ENCODE measurements around the gene OR1L4.
A peak's percentile ranks its signal among the peaks of the same experiment; 100 is the strongest.

Gene OR1L4, protein sequence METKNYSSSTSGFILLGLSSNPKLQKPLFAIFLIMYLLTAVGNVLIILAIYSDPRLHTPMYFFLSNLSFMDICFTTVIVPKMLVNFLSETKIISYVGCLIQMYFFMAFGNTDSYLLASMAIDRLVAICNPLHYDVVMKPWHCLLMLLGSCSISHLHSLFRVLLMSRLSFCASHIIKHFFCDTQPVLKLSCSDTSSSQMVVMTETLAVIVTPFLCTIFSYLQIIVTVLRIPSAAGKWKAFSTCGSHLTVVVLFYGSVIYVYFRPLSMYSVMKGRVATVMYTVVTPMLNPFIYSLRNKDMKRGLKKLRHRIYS

DNA sequence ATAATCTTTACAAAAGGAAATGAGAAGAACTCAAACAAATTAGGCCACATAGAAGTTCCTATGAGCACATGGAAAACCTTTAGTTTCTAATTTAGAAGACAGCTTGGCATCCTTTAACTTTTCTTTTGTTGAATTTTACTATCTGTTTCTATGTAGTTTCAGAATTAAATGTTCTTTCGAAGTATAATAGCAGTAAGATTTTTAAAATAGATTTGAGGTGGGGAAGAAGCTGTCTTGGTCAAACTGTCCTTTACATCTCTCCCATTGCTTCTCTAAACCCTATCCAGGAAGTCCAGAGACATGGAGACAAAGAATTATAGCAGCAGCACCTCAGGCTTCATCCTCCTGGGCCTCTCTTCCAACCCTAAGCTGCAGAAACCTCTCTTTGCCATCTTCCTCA is at the start of gene OR1L4:
TSS of gene OR1L4 (plus strand) at position 301 of the 400 bp plus-strand sequence. CDS start at position 301, 0 bp downstream.
- Histone ChIP-seq H3K4me1 (ENCODE audit: insufficient read depth, poor library complexity, severe bottlenecking) (no peaks in the 10 kb centered on the region), H3K4me3 (ENCODE audit: severe bottlenecking) (no peak within 1 kb of the TSS), H3K27ac (ENCODE audit: poor library complexity, severe bottlenecking) (no peak within 1 kb of the TSS), H3K9me3 (ENCODE audit: severe bottlenecking) (no peaks in the 10 kb centered on the region), H3K36me3 (ENCODE audit: low read depth) (no peaks in the 10 kb centered on the region), H3K27me3 (ENCODE audit: insufficient read depth, poor library complexity, severe bottlenecking) (peaks cover 4% of the 10 kb centered on the region)
- TF ChIP-seq, protein P1, sequence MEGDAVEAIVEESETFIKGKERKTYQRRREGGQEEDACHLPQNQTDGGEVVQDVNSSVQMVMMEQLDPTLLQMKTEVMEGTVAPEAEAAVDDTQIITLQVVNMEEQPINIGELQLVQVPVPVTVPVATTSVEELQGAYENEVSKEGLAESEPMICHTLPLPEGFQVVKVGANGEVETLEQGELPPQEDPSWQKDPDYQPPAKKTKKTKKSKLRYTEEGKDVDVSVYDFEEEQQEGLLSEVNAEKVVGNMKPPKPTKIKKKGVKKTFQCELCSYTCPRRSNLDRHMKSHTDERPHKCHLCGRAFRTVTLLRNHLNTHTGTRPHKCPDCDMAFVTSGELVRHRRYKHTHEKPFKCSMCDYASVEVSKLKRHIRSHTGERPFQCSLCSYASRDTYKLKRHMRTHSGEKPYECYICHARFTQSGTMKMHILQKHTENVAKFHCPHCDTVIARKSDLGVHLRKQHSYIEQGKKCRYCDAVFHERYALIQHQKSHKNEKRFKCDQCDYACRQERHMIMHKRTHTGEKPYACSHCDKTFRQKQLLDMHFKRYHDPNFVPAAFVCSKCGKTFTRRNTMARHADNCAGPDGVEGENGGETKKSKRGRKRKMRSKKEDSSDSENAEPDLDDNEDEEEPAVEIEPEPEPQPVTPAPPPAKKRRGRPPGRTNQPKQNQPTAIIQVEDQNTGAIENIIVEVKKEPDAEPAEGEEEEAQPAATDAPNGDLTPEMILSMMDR (IDR thresholded peaks at IDR 0.05; ENCODE audit: poor library complexity, severe bottlenecking), result no peak
- no peak for ATAC-seq (ENCODE audit: low read depth)
- no peak for DNase-seq (ENCODE audit: low spot score)

DNA sequence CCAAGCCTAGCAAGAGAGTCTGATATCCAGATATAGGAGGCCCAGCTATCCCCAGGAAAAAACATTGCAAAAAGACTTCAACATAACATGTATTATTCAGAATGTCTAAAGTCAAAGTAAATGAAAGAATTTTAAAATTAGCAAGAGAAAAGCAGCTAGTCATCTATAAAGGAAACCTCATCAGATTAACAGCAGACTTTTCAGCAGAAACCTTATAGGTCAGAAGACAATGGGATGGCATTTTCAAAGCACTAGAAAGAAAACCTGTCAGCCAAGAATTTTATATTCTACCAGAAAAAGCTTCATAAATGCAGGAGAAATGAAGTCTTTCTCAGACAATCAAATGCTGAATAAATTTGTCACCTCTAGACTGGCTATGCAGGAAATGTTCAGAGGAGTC is 38.9 kb upstream of the OR1L4 start:
- H3K27me3 ChIP-seq (ENCODE audit: insufficient read depth, poor library complexity, severe bottlenecking), result peaks cover 2% of the 10 kb centered on the region
- H3K9me3 ChIP-seq (ENCODE audit: severe bottlenecking), result no peaks in the 10 kb centered on the region
- DNase-seq (ENCODE audit: low spot score) (no peak), ATAC-seq (ENCODE audit: low read depth) (no peak)
- no peak overlapping the region for H3K4me3 ChIP-seq (ENCODE audit: severe bottlenecking)
- TF ChIP-seq, protein P1 (IDR thresholded peaks at IDR 0.05; ENCODE audit: poor library complexity, severe bottlenecking), result no peak
- H3K27ac ChIP-seq (ENCODE audit: poor library complexity, severe bottlenecking), result no peak overlapping the region
- no peaks in the 10 kb centered on the region for H3K4me1 ChIP-seq (ENCODE audit: insufficient read depth, poor library complexity, severe bottlenecking)
- no peaks in the 10 kb centered on the region for H3K36me3 ChIP-seq (ENCODE audit: low read depth)

DNA sequence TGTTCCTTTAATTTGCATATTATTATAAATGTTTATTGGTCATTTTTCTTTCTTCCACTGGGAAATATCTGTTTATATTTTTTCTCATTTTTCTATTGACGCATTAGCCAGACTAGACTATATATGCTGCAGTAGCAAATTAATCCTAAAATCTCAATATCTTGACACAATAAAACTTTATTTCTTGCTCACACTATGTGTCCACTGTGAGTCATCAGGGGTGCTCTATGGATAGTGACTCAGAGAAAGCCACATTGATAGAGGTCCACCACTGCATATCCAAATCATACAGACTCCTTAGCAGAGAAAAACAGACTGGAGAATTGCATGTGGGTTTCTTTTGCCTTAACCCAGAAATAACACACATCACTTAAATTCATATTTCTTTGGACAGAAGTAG is 28.1 kb upstream of the OR1L4 start:
- no peaks in the 10 kb centered on the region for H3K4me1 ChIP-seq (ENCODE audit: insufficient read depth, poor library complexity, severe bottlenecking)
- no peak overlapping the region for H3K4me3 ChIP-seq (ENCODE audit: severe bottlenecking)
- H3K27ac ChIP-seq (ENCODE audit: poor library complexity, severe bottlenecking), result no peak overlapping the region
- TF ChIP-seq, protein P1 (IDR thresholded peaks at IDR 0.05; ENCODE audit: poor library complexity, severe bottlenecking), result no peak
- no peaks in the 10 kb centered on the region for H3K9me3 ChIP-seq (ENCODE audit: severe bottlenecking)
- ATAC-seq (ENCODE audit: low read depth), result peak; percentile 45; the same call in 1 of the 3 replicates
- H3K36me3 ChIP-seq (ENCODE audit: low read depth), result no peaks in the 10 kb centered on the region
- H3K27me3 ChIP-seq (ENCODE audit: insufficient read depth, poor library complexity, severe bottlenecking), result peaks cover 11% of the 10 kb centered on the region
- no peak for DNase-seq (ENCODE audit: low spot score)

DNA sequence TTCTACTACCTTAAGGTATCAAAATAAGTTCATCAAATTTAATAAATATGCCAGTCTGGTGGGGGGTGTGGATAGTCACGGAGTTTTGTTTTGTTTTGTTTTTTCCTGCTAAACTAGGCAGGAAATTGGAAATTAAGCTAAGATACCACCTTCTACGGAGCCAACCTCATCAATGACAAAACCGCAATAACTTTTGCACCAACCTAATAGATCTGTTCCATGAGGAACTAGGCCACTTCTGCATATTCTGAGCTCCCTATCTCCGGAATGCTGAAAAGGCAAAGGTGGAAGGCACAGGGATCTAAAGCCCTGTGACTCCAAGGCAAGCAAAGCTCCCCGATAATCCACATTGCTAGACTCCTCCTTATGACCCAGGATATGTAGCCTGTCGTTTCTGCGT is 5.8 kb upstream of the OR1L4 start:
- no peak overlapping the region for H3K27ac ChIP-seq (ENCODE audit: poor library complexity, severe bottlenecking)
- H3K4me1 ChIP-seq (ENCODE audit: insufficient read depth, poor library complexity, severe bottlenecking), result no peaks in the 10 kb centered on the region
- no peak overlapping the region for H3K4me3 ChIP-seq (ENCODE audit: severe bottlenecking)
- H3K9me3 ChIP-seq (ENCODE audit: severe bottlenecking), result no peaks in the 10 kb centered on the region
- DNase-seq (ENCODE audit: low spot score) (no peak), ATAC-seq (ENCODE audit: low read depth) (no peak)
- no peaks in the 10 kb centered on the region for H3K36me3 ChIP-seq (ENCODE audit: low read depth)
- no peaks in the 10 kb centered on the region for H3K27me3 ChIP-seq (ENCODE audit: insufficient read depth, poor library complexity, severe bottlenecking)
- TF ChIP-seq, protein P1 (IDR thresholded peaks at IDR 0.05; ENCODE audit: poor library complexity, severe bottlenecking), result no peak

DNA sequence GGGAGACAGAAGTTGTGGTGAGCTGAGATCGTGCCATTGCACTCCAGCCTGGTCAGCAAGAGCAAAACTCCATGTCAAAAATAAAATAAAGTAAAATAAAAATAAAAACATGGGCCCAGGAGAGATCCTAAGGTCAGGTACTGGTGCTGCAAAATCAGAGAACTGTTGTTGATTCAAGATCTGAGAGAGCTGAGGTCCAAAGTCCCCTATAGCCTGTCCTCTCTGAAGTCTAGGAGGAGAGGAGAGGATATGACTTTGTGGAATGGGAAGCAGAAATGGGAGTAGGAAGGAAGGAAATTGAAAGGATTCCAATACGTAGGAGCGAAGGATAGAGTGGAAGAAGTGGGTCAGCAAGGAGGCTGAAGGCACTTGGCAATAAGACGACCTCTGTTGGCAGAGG is 4.6 kb upstream of the OR1L4 start:
- no peak overlapping the region for H3K27ac ChIP-seq (ENCODE audit: poor library complexity, severe bottlenecking)
- TF ChIP-seq, protein P1 (IDR thresholded peaks at IDR 0.05; ENCODE audit: poor library complexity, severe bottlenecking), result no peak
- ATAC-seq (ENCODE audit: low read depth) (no peak), DNase-seq (ENCODE audit: low spot score) (no peak)
- no peaks in the 10 kb centered on the region for H3K36me3 ChIP-seq (ENCODE audit: low read depth)
- H3K27me3 ChIP-seq (ENCODE audit: insufficient read depth, poor library complexity, severe bottlenecking), result peaks cover 4% of the 10 kb centered on the region
- H3K4me1 ChIP-seq (ENCODE audit: insufficient read depth, poor library complexity, severe bottlenecking), result no peaks in the 10 kb centered on the region
- no peaks in the 10 kb centered on the region for H3K9me3 ChIP-seq (ENCODE audit: severe bottlenecking)
- H3K4me3 ChIP-seq (ENCODE audit: severe bottlenecking), result no peak overlapping the region
